ENCODE measurements around the gene HTR1E.

- no peak for TF ChIP-seq TAF7 (tag; IDR thresholded peaks at IDR 0.05)
- TF ChIP-seq POLR3A (IDR thresholded peaks at IDR 0.05; ENCODE audit: borderline replicate concordance, extremely low read depth, insufficient read depth, insufficient read length), result no peak
- TF ChIP-seq CTCF (IDR thresholded peaks at IDR 0.05 in 2 of 3, conservative IDR thresholded peaks at IDR 0.05 in 1 of 3; ENCODE audit: insufficient read depth in 2 of 3, low read depth in 1 of 3, low read length in 3 of 3), result no peak
- TF ChIP-seq U2AF1 (optimal IDR thresholded peaks at IDR 0.05; ENCODE audit: low read depth, low read length), result no peak
- TF ChIP-seq CREB1 (IDR thresholded peaks at IDR 0.05), result no peak
- TF ChIP-seq CREB1 (CRISPR knock-in tag; IDR thresholded peaks at IDR 0.05), result no peak
These were observed 32.2 kb downstream of the HTR1E start for GRCh38 chr6:86969573-86969972.
